NK-92 treated with Interleukin-12 subunit alpha and Interleukin-12 subunit beta, amount 100 ng/mL, for 24 hours (cell line): ENCODE measurements around the gene PRKG1.
"Not testable (repeated sequence)": the region's sequence is repeated elsewhere in the genome, so short reads cannot be mapped to it uniquely, and the experiment has no call there.

Experiments used
- DNase-seq: peaks from one replicate; lab custom pipeline; 2025; lab: John Stamatoyannopoulos, UW

The PRKG1 gene

GRCh38 chr10:51427758-51428157 is 353.5 kb downstream of the PRKG1 start:
- DNase-seq, result no peak

DNA sequence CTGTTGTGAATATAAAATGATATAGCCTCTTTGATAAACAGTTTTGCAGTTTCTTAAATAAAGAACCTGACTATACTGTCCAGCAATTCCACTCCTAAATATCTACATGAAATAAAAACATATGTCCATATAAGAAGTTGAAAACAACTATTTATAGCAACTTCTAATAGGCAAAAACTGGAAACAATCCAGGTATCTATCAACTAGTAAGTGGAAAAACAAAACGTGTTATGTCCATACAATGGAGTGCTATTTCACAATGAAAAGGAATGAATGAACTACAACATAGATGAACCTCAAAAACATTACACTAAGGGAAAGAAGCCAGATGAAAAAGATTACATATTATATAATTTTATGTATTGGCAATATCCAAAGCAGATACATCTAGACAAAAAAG is 356.2 kb downstream of the PRKG1 start:
- no peak for DNase-seq

DNA sequence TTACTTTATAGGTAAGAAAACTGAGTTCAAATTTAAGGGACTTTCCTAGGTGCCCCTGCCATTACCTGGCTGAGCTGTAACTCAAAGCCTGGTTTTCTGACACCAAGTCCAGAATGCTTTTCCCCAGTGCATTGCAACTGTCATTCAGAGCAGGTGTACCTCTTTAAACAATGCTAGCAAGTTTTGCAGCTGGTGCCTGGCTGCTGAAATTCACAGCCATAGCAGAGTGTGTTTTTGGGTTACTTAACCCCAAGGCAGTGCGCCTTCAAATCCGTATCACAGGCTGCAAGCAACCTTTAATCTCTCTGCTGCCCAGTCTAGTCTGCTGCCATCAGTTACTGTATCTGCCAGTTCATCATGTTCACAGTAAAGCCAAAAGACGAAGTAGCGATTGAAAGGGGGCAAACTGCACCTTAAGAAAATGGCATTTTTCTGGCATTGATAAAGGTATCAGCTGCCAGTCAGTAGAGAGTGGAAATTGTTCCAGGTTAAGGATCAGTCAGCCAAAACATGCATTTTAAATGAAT is 359.7 kb downstream of the PRKG1 start:
- DNase-seq, result no peak

GRCh38 chr10:51436805-51437204 is 362.5 kb downstream of the PRKG1 start:
- no peak for DNase-seq

- no peak for DNase-seq
These were observed 365.4 kb downstream of the PRKG1 start for GRCh38 chr10:51439645-51440044.

DNA sequence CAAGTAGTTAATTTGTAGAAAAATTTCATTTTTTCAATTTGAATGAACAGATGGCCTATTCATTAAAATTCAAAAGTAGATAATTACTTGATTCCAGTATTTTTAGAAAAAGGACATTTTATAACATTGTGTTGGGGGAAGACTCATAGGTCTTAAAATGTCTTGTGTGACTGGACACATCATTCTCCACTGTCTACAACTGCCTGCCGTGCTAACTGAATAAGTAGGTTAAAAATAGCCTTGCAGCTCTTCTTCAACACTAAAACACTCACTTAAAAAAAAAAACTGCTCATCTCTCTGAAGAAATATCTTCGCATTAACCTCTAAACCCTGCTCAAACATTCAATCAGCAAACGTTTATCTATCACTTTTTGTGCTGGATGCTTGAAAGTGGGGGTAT is 371.3 kb downstream of the PRKG1 start:
- no peak for DNase-seq

DNA sequence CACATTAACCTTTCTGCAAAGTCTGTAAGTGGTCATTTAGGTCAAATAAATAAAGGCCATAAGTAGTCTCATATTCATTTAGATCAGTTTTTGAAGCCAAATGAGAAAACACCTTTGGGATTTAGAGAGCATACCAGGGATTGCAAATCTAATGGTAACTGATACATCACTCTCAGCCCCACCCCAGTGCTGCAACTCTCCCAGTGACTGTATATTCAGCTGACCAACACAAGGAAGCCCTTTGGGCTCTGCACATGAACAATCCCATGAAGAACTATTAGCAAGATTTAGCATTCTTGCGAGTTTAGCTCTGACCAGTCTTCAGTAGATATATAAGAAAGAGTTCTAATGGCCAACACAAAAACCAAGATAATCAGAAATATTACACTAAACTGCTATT is 372.8 kb downstream of the PRKG1 start:
- no peak for DNase-seq

GRCh38 chr10:51455762-51456161 is 381.5 kb downstream of the PRKG1 start:
- not testable (repeated sequence) for DNase-seq

DNA sequence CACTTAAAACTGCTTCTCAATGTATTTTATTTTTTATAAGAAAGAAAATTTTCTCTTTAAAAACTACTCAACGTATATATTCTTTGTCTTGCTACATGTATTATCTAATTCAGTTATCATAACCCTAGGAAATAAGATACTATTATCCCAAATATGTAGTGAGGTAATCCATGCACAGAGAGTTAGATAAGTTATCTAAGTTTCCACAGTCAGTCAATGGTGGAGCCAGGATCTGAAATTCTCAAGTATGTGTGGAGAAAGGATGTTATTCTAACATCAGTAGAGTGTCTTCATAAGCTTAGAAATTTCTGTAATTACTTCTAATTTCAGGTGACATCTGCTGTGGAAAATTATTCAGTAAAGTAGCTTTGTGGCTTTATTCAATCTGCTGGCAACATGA is 385.2 kb downstream of the PRKG1 start:
- no peak for DNase-seq

DNA sequence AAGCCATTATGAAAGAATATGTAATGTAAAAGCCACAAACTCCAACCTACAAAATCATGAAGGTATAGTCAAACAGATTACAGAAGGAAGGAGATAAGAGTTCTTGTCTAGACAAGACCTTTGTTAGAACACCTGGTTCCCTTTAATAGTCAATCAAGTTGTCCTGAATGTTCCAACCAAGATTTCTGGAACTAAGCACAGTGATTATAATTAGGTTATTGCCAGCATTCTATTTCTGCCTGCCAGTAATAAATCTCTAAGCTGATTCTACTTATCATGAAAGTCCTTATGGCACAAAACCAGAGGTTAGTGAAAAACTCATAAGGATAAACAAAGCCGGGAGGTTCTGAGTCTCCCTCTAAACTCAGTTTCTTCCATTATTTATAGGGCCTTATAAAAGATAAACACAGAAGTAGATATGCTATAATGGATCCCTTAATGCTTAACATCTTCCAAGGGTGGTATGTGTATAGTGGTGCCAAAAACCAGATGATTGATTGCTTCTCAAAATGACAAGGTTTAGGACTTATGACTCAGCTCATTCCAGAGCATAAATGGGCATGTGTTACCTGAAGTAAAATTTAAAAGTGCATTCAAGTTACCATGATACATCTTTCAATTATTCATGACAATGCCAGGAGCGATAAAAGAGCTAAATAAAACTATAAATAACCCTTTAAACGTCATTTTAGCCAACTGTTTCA is 387.9 kb downstream of the PRKG1 start:
- DNase-seq, result no peak

- no peak for DNase-seq
These were observed 394.1 kb downstream of the PRKG1 start for GRCh38 chr10:51468424-51468823.

DNA sequence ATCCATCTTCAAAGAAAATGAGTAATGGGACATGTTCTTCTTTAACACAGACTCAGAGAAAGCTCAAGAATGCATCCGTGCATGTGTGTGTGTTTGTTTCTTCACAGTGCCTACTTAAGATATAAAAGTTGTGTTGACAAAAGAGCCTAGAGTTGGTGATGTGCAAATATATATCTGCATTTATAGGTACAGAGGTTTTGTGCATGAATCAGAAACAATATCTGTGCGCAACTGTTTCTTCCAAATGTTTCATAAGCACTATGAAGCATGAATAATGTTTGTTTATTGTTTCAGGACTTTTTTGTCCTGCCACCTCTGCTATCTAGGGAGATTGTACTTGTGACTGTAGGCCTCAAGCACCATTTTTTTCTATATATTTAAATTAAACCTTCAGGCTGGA is 395.4 kb downstream of the PRKG1 start:
- no peak for DNase-seq

- DNase-seq, result no peak
These were observed 397.0 kb downstream of the PRKG1 start for GRCh38 chr10:51471271-51471670.

DNA sequence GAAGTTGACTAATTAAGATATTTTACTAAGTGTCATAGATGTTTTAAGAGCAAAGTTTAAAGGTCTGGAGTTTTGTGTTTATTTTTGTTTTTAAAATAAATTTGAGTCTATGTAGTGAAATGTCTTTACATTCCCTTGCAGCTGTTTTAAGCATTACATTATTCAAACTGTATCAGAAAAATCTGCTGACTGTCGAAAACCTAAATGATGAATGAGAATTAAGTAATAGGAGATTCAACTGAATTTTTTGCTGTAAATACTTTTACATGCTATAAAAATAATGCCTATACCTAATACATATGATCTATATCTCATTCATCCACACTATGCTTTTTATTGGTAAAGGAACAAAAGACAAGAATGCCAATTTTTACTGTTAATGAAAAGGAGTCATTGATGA is 397.9 kb downstream of the PRKG1 start:
- DNase-seq, result no peak

DNA sequence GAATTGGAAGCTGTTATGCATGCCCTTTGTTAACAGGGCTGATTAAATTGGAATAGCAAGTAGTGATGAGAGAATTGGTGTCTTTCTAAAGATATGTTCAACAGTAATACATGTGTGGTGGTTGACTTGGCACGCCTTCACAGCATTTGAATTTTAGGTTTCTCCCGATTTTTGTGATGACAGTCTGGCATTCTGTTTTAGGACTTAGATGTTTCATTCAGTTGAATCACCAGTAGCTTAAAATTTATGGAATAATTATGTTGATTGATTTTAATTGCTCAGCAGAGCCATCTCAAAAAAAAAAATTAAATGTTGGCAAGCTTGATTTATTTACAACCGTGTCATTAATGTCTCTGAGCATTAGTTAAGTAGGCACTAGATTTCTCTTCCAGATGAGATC is 405.4 kb downstream of the PRKG1 start:
- no peak for DNase-seq

DNA sequence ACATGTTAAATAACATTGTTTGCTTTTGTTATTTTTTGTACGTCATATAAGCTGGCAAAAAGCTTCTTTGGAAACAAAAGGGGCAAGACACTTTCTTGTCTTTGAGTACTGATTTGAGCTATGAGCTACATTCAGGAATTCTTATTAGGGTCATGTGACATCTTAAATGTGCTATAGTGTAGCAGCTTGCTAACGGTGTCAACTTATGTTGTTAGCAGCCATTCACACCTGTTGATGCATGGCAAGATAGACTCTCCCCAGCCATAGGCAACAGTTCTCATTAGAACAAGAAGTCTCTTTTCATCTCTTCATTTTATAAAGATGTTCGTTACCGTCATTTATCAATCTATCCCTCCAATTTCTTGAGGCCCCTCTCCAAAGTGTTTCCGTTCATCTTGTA is 411.4 kb downstream of the PRKG1 start:
- no peak for DNase-seq

GRCh38 chr10:51487576-51487975 is 413.3 kb downstream of the PRKG1 start:
- DNase-seq, result no peak

GRCh38 chr10:51488766-51489408 is 414.6 kb downstream of the PRKG1 start:
- no peak for DNase-seq

DNA sequence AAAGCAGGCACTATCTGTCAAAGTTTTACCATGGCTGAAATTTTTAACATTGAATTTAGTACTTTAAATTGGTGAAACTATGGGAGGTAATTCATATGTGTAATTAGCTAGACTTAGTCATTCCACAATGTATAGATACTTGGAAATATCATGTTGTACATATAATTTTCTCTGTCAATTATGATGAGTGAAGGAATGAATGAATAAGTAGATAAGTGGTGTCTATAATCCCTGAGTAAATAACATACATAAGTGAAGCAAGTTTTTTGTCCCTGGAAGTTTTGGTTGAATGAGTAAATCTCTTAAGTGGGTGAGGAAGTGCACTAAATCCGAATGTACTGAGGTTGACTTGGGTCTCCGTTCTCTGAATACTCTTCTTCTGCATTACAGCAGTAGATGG is 424.1 kb downstream of the PRKG1 start:
- no peak for DNase-seq

DNA sequence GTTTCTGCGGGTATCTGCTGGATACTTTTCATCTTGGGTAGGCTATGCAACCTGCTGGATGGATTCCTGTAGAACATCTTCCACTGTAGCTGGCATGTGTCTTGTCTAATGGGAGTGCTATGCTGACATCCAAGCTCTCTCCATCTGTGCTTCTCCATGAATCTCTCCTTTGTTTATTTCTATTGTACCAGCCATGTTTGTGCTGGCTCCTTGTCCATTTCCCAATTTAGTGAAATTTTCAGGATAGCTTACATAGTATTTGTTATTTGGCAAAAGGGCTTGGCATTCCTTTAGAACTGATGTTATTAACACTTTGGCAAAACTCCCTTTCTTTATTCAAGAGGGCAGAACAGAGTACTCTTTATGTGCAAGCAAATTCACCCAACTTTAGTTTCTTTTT is 427.1 kb downstream of the PRKG1 start:
- no peak for DNase-seq

DNA sequence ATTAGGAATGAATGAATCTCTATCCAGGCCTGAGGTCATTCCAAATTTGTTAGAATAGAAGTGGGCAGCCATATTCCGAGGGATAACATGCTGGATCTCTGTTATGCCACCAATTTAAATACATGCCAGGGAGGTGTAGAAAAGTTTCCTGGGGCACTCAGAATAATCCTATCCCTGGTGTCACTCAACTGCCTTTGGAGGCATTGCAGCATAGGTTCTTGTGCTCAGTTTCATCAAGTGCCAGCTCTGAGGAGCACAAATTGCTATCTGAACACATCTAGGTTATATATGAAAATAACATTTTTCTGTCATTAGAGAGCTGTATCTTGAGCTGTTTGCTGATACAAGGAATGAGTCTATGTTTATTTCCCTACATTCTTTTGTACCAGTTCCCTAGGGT is 427.8 kb downstream of the PRKG1 start:
- no peak for DNase-seq

DNA sequence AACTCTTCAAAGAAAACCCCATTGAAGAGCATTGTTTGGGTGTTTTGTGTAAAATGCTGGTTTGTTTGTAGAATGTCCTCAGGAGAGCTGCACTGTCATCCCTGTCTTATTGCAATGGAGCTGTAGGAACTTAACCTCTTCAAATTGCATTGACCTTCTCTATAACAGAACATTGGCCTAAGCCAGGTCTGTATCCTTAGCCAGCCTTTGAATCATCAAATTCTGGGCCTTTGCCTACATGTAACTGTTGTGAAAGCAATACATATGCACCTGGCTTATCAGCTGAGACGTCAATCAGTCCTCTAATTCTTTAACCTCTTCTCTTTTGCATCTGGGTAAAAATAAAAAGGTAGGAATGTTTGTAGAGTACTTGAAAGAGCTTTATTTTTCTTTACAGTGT is 429.1 kb downstream of the PRKG1 start:
- DNase-seq, result no peak

DNA sequence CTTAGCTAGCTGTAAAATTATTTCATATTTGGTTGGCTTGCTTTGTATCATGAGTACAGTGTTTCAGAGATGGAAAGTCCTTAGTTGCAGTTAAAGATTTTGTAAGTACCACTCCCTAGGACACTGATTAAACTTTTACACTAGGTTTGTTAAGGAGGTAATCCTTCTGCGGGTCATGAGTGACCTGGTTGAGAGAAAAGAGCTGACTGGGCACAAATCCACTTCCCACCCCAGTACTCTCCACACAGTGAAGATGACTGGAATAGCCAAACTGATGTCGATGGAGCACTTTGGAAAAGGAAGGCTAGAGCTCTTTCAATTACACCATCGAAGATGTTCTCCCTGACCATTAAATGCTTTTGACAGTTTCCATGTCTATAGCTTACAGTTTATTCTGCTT is 433.2 kb downstream of the PRKG1 start:
- DNase-seq, result no peak

DNA sequence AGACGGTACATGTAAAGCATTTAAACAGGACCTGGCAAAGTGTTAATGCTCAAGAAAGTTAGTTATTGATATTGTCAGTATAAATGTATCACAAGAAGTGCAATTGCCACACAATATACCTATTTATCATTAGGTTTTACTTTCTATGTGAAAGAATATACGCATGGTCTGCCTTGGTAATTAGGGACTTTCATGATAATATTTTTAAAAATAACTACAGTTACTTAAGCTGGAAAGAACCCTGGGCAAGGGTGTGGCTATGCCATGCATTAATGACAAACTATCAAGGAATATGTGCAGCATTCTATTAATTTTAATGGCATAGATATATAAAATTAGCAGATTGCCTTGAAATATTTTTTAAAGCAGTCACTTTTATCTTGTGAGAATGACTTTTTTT is 433.9 kb downstream of the PRKG1 start:
- no peak for DNase-seq
